ENCODE data around the gene PSMD2. TPM values are rescaled to one million over a fixed set of nuclear protein-coding genes. Genes with fewer than 3 reads are reported as not detected.
A peak's percentile ranks its signal among the peaks of the same experiment; 100 is the strongest.

PSMD2 gene
- total and polyA plus RNA-seq, 2 of the 8 experiments (the other 6 are each of a cell fraction or from before 2014, with no cell fraction given), result 350 to 363 TPM

DNA sequence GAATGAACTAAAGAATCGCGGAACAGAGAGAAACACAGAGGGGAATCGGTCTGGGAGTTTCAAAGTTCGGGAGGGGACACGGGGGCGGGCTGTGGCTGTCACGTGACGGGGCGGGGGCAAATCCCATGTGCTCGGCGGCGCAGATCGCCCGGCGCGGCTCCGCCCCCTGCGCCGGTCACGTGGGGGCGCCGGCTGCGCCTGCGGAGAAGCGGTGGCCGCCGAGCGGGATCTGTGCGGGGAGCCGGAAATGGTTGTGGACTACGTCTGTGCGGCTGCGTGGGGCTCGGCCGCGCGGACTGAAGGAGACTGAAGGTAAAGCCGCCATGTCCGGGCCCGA lies 15.3 kb downstream of the PSMD2 start, which contains the start of gene EIF4G1:
TSS of gene EIF4G1 (plus strand) at position 244 of the 337 bp plus-strand sequence. CDS start 1,191 bp downstream, outside the sequence.
- no peaks in the 10 kb centered on the region; the same call in 1 of the 2 replicates for H3K23me2 ChIP-seq (ENCODE audit: low read depth, low read length)
- no peaks in the 10 kb centered on the region for H3K9me3 ChIP-seq (ENCODE audit: insufficient read depth in 2 of 2, low read depth in 1 of 2, low read length in 1 of 2)
- H2BK5ac ChIP-seq (ENCODE audit: low read depth, low read length), result peak within 1 kb of the TSS; percentile 66; the same call in 1 of the 2 replicates
- H4K8ac ChIP-seq (ENCODE audit: extremely low read depth, insufficient read depth, low read length), result peak within 1 kb of the TSS; percentile 96; the same call in 1 of the 2 replicates
- H2BK15ac ChIP-seq (ENCODE audit: low read length), result no peak within 1 kb of the TSS
- H3K4me1 ChIP-seq (replicated peaks in 1 of 4; ENCODE audit: control insufficient read depth in 3 of 4, insufficient read depth in 4 of 4, low read length in 3 of 4), result peaks cover 3 to 9% (median 6%) of the 10 kb centered on the region in 4 experiments
- peak within 1 kb of the TSS; percentile 82 for H3K27ac ChIP-seq (ENCODE audit: low read depth, low read length)
- H2BK120ac ChIP-seq (replicated peaks; ENCODE audit: low read depth, low read length), result no peak within 1 kb of the TSS
- no peak within 1 kb of the TSS for H2AFZ ChIP-seq (ENCODE audit: low read length)
- peaks cover 26 to 28% of the 10 kb centered on the region in 2 experiments for H4K20me1 ChIP-seq (replicated peaks in 1 of 2; ENCODE audit: control insufficient read depth in 1 of 2, insufficient read depth in 2 of 2, low read length in 2 of 2)
- H3K79me2 ChIP-seq (ENCODE audit: control insufficient read depth in 1 of 2, insufficient read depth in 2 of 2, low read length in 2 of 2), result peaks cover 36 to 47% of the 10 kb centered on the region in 2 experiments
- 2% methylated on average over 6 of the region's 40 CpGs; no CpG with 5 or more reads in 1 of the 2 experiments for WGBS, 2 experiments (ENCODE audit: extremely low coverage in 1 of 2, insufficient coverage in 1 of 2, insufficient read length in 1 of 2, insufficient replicate concordance in 2 of 2, low coverage in 1 of 2, low lambda C conversion rate in 2 of 2, missing lambda C conversion rate in 1 of 2)
- H4K5ac ChIP-seq (ENCODE audit: insufficient read length, low read depth, low read length), result peak within 1 kb of the TSS; percentile 80
- H3K23ac ChIP-seq (ENCODE audit: insufficient read length), result no peak within 1 kb of the TSS
- peak within 1 kb of the TSS; percentile 70 to 99 (median 88) for H3K9ac ChIP-seq (replicated peaks in 1 of 4; ENCODE audit: extremely low read depth in 1 of 4, low read depth in 3 of 4, low read length in 3 of 4)
- peaks cover 8% of the 10 kb centered on the region for H3K79me1 ChIP-seq (ENCODE audit: low read depth, low read length)
- peak within 1 kb of the TSS; percentile 19; the same call in 1 of the 2 replicates for H3K18ac ChIP-seq (ENCODE audit: extremely low read depth, low read length)
- peak within 1 kb of the TSS; percentile 44 to 96 (median 77) for H3K4me3 ChIP-seq (ENCODE audit: extremely low read depth in 1 of 4, insufficient read depth in 2 of 4, low read depth in 3 of 4, low read length in 4 of 4)
- H3K14ac ChIP-seq (ENCODE audit: insufficient read length), result no peak within 1 kb of the TSS
- H4K91ac ChIP-seq (replicated peaks; ENCODE audit: insufficient read length, low read length), result no peak within 1 kb of the TSS
- peak; percentile 77 to 92 for DNase-seq (ENCODE audit: low read depth in 1 of 2, low spot score in 2 of 2)
- H3K56ac ChIP-seq (replicated peaks; ENCODE audit: insufficient read length, low read depth, low read length), result peak within 1 kb of the TSS; percentile 69
- peak within 1 kb of the TSS; percentile 85 to 97 for H3K4me2 ChIP-seq (ENCODE audit: insufficient read depth in 1 of 2, low read depth in 2 of 2, low read length in 2 of 2)
- POLR2A ChIA-PET (ENCODE audit: partially characterized antibody), result interaction anchor here (5.0 to 12.3 kb wide), 2 partner anchors 13 to 23 kb away, joined by 30 to 148 read pairs; partner anchors contain the start of gene FAM131A
- H3K27me3 ChIP-seq (replicated peaks in 1 of 4; ENCODE audit: control insufficient read depth in 3 of 4, extremely low read depth in 1 of 4, insufficient read depth in 3 of 4, low read length in 3 of 4), result no peaks in the 10 kb centered on the region
- peaks cover 7 to 26% (median 16%) of the 10 kb centered on the region in 4 experiments; a peak in 7 of 8 replicates for H3K36me3 ChIP-seq (ENCODE audit: control insufficient read depth in 2 of 4, insufficient read depth in 4 of 4, low read length in 3 of 4)
- H2BK20ac ChIP-seq (ENCODE audit: low read length), result no peak within 1 kb of the TSS
- H2AK5ac ChIP-seq (ENCODE audit: low read depth, low read length), result 0 out of 2 replicates have a peak within 1 kb of the TSS, but pooled peaks have one; percentile 65
- no peak for FAIRE-seq
- H2BK12ac ChIP-seq (ENCODE audit: low read depth, low read length), result no peak within 1 kb of the TSS
- peak within 1 kb of the TSS; percentile 85 for H3K4ac ChIP-seq (replicated peaks; ENCODE audit: insufficient read length, low read depth, low read length)
- CTCF ChIA-PET (ENCODE audit: partially characterized antibody), result no interaction called here
- peak; percentile 65; the same call in 1 of the 2 replicates for TF ChIP-seq SP4 (IDR thresholded peaks at IDR 0.05; ENCODE audit: low read length)
- TF ChIP-seq CHD2 (IDR thresholded peaks at IDR 0.05; ENCODE audit: low read length), result no peak
- TF ChIP-seq, protein P1, sequence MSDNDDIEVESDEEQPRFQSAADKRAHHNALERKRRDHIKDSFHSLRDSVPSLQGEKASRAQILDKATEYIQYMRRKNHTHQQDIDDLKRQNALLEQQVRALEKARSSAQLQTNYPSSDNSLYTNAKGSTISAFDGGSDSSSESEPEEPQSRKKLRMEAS (IDR thresholded peaks at IDR 0.05), result peak; percentile 90

Measured in H1 (cell line).